Measurements from ENCODE around the gene GLS. TPM values are rescaled to one million over a fixed set of nuclear protein-coding genes. Genes with fewer than 3 reads are reported as not detected.
A peak's percentile ranks its signal among the peaks of the same experiment; 100 is the strongest.

Gene GLS
- total RNA-seq, 1 experiment from 2014 or later = 270 TPM

DNA sequence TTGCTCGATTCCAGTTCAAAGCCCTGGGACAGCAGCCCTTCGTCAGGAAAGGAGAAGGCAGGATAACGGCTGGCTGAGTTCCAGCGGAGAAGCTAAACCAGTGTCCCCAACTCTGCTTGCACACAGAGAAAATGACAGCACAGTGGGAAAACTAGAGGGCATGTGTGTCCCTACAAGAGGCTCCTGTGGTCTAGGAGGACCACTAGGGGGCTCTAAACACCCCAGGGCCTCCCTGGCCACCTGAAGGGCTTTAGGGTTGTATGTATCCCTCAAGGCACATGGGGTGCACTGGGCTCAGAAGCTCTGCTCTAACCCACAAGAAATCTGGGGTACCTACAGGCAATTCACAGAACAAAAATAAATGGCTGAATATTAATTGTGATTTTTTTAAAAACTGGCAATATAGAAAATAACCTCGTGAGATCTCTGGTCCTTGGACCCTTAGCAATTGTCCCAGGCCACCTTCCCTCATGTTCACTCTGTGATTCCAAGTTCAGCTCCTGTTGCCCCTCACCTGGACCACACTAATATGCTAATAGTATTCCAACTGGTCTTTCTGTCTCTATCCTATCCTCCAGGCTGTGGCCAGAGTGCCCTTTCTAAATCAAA lies 115.8 kb downstream of the GLS start:
- in situ Hi-C loops (cut with HindIII; ENCODE audit: low pct_unique_long_range_greater_than_20kb, low sequenced_read_pairs) = no loop called here

DNA sequence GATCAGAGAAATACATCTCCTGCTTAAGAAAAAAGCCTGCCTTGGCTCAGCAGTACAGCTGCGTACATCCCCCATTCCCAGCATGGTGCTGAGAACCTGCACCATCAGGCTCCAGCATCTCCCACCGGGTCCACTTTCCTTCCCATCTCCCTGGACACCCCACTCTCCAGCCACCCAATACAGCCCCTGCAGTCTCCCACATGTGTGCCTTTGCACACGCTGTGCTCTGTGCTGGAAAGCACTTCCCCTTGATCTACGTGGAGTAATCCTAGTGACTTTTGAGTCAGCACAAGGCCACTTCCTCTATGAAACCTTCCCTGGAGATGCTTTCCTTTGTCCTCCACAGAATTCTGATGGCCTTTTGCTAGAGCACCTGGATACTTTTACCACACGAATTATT lies 116.3 kb downstream of the GLS start:
- no peak for DNase-seq (ENCODE audit: low read depth)
- in situ Hi-C loops (cut with HindIII; ENCODE audit: low pct_unique_long_range_greater_than_20kb, low sequenced_read_pairs) = no loop called here

More for the DNA sequence above, 115.8 kb downstream of the GLS start:
- no peak for DNase-seq (ENCODE audit: low read depth)

DNA sequence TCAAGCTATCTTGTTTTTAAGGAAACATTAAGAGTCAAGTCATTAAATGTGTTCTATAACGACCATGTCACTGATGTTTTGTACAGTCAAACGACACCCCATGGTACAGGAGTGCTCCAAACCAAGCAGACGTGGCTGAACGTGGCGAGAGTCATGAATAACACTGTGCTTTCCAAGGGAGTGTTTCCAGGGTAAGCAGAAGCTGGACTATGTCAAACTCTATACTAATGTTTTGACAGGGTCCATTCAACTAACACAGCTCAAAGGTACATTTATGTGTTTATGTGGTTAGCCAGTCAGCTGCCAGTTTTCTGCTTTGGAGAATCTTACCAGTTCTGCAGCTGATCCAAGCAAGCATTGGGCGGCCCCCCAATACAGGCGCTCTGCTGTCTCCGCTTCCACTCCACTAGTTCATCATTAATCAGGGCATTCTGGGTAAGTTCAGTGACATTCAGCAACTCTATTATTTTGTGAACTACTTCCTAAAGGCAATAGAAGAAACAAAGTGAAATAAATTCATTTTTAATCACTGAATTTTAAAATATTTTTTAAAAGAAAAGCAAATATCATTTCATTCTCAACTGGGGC lies 117.0 kb downstream of the GLS start:
- in situ Hi-C loops (cut with HindIII; ENCODE audit: low pct_unique_long_range_greater_than_20kb, low sequenced_read_pairs) = no loop called here
- DNase-seq (ENCODE audit: low read depth) = no peak

DNA sequence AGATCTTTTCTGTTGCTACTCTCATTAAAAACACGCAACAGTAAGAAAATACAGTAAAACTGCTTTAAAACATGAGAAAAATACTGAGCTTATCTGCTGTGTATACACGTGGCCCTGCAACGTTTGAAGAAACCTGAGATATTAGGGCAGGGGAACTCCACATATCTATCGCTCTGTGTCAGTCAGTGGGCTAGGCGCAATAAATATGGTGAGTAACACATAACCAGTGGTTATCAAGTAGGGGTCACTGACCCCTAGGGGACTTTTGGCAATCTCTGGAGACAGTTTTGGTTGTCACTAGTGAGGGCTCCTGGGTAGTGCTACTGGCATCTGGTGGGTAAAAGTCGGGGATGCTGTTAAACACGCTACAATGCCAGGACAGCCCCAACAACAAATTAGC lies 118.4 kb downstream of the GLS start:
- in situ Hi-C loops (cut with HindIII; ENCODE audit: low pct_unique_long_range_greater_than_20kb, low sequenced_read_pairs) = no loop called here
- no peak for DNase-seq (ENCODE audit: low read depth)

DNA sequence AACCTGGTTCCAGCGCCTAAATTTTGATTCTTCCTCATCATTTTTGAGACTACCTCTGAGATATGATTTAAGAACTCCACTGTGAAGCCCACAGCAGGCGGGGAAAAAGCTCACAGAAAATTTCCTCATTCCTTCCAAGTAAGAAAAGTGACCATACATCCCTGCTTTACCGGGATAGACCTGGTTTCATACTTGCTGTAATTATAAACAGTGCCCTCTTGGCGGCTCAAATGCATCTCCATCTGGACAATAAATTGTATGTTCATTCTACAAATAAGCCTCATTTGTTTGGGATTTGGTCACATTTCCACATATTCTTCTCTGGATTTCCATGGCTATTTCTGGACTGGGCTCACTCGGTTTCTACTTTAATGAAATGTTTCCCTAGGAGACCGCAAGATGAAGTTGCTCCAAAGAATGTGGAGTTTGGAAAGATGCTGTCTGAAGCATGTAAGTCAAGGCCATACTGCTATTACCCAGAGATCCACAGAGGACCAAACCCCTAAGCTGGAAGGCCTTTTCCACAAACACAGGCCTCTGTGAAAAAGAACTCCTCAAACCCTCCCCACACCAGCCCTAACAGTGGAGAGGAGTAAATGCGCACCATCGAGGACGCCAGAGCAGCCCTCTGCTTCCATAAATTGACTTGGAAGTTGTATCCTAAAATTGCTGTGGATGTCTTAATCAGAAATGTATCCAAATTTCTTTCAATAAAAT lies 119.5 kb downstream of the GLS start:
- in situ Hi-C loops (cut with HindIII; ENCODE audit: low pct_unique_long_range_greater_than_20kb, low sequenced_read_pairs) = no loop called here
- DNase-seq (ENCODE audit: low read depth) = no peak

DNA sequence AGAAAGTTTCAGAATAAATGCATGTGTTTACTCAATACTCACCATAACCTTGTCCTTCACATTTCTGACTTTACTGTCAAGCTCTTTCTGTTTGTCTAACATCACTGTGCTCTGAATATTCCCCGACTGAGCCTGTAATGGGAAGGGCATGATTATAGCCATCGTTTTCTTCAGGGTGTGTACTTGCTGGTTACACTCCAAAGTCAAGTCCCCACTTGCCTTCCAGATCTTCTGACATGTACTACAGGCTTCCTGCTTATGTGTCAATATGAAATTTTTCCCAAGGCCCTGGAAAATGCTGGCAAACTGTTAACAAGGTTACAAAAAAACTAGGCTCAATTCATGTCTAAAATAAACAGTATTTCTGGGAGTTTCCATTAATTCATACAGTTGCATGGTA lies 120.4 kb downstream of the GLS start:
- in situ Hi-C loops (cut with HindIII; ENCODE audit: low pct_unique_long_range_greater_than_20kb, low sequenced_read_pairs) = no loop called here
- DNase-seq (ENCODE audit: low read depth) = no peak

DNA sequence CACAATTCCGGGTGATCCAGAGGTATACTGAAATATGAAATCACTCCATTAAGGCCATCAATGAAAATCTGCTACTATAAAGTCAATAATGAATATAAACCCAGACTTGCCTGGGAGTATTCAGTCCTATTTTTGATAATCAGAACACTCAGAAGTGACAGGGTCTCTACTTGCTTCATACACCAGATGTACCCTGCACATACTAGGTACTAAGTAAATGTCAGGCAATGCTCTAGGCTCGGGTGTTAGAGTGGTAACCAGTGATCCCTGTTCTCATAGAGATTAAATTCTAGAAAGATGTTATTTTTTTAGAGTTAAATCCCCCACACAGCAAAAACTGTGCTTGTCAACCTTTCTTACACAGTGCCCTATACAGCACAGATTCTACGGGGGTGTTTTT lies 121.0 kb downstream of the GLS start:
- DNase-seq (ENCODE audit: low read depth) = no peak
- in situ Hi-C loops (cut with HindIII; ENCODE audit: low pct_unique_long_range_greater_than_20kb, low sequenced_read_pairs) = no loop called here

DNA sequence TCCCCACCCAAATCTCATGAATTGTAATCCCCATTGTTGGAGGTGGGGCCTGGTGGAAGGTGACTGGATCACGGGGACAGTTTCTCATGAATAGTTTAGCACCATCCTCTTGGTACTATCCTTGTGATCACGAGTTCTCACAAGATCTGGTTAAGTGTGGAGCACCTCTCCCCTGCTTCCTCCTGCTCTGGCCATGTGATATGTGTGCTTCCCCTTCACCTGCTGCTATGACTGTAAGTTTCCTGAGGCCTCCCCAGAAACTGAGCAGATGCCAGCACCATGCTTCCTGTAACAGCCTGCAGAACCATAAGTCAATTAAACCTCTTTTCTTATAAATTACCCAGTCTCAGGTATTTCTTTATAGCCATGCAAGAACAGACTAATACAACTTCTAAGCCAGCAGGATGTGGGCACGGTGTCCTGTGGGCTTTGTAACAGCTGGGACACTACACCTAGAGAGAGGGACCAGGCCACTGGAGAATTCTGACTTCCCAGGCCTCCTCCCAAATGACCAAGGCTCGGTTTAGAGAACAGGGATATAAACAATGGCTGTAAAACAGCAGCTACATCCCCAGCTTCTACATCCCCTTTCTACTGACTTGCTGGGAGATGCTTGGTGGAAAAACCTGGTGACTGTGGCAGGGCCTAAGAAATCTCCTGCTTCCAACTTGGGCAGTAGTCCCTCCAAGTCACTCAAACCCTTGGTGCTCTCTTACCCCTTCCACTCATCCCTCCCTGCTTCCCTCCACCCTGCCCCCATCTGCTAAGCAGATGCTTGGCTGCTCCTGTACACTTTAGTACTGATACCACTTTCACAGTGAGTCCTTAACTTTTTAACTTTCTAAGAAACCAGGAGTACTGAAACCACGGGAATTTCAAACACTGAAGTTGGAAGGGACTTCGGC lies 123.0 kb downstream of the GLS start:
- DNase-seq (ENCODE audit: low read depth) = no peak
- in situ Hi-C loops (cut with HindIII; ENCODE audit: low pct_unique_long_range_greater_than_20kb, low sequenced_read_pairs) = no loop called here

DNA sequence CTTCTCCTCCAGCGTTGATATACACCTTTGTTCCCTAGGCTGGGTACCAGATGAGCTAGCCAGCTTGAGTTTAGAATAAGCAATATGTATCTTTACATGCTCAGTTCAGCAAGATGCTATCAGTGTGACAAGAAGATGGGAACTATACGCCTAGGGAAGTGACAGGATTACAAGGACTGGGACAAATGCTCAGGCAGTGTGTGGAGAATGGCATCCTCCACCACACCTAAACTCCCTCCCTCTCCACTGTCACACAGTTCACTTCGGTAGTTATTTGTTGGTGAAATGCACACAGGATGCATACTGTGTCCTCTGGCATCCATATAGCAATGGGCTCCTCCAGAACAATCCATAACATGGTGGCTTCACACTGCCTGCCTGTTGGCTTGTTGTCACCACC lies 125.7 kb downstream of the GLS start:
- in situ Hi-C loops (cut with HindIII; ENCODE audit: low pct_unique_long_range_greater_than_20kb, low sequenced_read_pairs) = no loop called here

DNA sequence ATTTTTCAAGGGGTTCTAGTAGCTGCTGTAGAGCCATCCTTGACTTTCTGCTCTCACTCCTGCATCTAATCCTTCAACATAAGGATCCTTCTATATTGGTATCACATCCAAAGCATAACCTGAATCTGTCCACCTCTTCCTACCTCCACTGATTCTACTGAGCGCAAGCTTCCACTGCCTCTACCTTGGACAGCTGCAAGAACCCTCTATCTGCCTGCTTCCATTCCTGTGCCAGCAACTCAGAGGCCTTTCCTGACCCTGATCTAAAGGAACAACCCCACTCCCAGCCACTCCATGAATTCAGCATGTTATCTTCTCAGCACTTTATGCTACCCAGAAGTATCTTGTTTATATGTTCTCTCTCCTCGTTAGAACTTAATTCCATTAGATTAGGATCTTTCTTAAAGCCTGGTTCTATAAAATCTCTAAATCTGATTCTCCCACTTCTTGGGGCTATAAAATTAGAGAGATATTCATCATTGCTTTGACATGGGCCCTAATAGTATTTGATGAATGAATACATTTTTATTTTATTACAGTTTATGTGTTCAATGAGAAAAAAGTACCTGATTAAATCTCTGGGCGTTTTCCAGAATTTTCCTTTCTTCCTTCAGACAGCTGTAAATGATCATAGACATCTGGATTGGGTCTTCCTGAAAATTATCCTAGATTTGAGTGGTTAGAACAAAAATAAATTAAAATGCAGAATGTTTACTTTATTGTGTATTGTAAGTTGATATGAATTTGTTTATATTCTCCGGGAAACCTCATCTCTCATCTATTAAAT lies 126.6 kb downstream of the GLS start:
- no peak for DNase-seq (ENCODE audit: low read depth)
- in situ Hi-C loops (cut with HindIII; ENCODE audit: low pct_unique_long_range_greater_than_20kb, low sequenced_read_pairs) = no loop called here

More for the DNA sequence above, 125.7 kb downstream of the GLS start:
- DNase-seq (ENCODE audit: low read depth) = no peak

DNA sequence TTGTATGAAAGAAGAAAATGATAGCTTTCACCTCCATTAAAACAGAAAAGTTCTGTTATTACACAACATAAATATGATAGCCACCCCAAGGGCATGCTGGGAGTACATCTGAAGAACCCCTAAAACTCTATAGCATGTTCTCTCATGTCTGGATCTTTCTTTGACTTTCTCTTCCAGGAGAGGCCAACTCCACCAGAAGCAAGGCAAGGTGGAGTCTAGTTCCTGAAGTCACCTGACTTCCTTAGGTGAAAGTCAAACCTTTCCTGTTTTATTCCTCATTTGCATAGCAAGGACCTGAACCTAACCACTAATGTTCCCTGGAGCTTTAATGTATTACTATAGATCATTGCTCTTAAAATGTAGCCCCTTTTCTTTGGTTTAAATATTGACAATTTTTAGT lies 127.7 kb downstream of the GLS start:
- DNase-seq (ENCODE audit: low read depth) = no peak
- in situ Hi-C loops (cut with HindIII; ENCODE audit: low pct_unique_long_range_greater_than_20kb, low sequenced_read_pairs) = no loop called here

DNA sequence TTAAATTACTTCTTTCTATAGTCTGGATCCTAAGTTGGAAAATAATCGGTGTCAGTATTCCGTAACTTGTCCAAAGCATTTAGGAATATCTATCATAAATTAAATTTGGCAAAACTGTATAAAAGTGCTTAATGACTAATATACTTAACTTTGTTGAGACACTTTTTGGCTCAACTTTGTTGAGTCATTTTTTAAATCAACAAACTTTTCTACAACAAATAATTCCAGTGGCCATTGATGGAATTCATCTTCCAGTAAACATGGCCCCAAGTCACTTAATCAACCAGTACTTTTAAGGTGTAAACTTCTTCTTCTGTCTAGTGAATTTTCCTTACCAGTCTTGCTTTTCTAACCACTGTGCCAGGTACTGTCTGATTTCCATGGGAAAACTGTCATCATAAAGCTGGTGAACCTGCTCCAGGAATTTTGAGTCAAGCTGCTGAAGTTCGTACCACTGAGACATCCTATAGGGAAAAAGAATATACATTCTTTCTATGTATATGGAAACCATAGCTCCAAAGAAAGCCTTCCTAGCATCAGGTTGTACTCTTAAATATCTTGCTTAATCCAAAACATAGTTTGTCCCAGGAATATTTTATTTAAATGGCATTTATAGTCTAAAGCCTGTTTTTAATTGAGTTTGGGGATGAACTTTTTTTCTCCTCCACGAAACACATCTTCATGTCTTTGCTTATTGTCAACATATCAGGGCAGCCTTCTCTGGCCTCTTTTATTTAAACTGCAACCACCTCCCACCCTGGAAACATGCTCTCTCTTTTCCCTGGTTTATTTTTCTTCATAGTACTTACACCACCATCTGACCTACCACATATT lies 129.1 kb downstream of the GLS start:
- DNase-seq (ENCODE audit: low read depth) = no peak
- in situ Hi-C loops (cut with HindIII; ENCODE audit: low pct_unique_long_range_greater_than_20kb, low sequenced_read_pairs) = no loop called here

DNA sequence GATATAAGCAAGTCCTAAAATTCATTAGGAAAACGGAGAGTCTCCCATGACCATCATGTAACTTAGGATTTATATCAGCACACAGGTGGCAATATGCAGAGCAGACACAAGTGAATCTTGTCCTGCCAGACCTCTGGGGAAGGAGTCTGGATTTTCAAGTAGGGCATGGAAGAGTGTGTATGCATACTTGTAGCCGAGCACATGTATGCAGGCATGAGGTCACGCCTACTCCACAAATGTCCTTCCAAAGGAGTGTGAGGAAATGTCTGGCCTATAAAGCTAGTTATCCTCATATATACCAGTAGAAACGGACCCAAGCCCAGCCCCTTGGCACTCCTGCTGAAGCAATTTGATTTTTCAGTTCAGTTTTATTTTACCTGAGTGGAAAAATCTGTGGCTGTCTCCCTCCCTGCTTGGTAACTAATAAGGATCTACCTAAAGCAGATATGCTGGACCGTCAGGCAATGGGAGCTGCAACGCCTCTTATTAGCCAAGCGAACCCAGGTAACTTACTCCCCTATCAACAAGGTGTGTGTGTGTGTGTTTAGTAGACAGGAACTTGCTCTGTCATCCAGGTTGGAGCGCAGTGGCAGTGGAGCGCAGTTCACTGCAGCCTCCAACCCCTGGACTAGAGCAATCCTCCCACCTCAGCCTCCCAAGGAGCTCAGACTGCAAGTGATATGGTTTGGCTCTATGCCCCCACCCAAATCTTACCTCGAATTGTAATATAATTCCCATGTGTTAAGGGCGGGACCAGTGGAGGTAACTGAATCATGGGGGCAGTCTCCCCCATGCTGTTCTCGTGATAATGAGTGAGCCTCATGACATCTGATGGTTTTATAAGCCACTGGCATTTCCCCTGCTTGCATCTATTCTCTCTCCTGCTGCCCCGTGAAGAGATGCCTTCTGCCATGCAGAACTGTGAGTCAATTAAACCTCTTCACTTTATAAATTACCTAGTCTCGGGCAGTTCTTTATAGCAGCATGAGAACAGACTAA lies 130.6 kb downstream of the GLS start:
- in situ Hi-C loops (cut with HindIII; ENCODE audit: low pct_unique_long_range_greater_than_20kb, low sequenced_read_pairs) = no loop called here
- peak; percentile 59 for DNase-seq (ENCODE audit: low read depth)

DNA sequence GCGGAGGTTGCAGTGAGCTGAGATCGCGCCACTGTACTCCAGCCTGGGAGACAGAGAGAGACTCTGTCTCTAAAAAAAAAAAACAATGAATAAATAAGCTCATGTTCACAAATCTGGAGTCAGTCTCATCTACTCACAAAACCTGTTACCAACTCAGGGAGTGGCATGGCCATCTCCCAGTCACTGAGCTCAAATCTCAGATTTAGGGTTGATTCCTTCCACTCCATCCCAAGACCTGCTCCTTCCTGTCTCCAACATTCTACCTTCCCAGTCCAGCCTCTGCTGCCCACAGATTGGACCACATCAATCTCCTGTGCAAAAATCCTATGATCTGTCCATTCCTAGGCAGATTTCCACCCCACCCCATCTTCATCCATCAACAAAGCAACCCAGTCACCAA lies 131.7 kb downstream of the GLS start:
- in situ Hi-C loops (cut with HindIII; ENCODE audit: low pct_unique_long_range_greater_than_20kb, low sequenced_read_pairs) = no loop called here

DNA sequence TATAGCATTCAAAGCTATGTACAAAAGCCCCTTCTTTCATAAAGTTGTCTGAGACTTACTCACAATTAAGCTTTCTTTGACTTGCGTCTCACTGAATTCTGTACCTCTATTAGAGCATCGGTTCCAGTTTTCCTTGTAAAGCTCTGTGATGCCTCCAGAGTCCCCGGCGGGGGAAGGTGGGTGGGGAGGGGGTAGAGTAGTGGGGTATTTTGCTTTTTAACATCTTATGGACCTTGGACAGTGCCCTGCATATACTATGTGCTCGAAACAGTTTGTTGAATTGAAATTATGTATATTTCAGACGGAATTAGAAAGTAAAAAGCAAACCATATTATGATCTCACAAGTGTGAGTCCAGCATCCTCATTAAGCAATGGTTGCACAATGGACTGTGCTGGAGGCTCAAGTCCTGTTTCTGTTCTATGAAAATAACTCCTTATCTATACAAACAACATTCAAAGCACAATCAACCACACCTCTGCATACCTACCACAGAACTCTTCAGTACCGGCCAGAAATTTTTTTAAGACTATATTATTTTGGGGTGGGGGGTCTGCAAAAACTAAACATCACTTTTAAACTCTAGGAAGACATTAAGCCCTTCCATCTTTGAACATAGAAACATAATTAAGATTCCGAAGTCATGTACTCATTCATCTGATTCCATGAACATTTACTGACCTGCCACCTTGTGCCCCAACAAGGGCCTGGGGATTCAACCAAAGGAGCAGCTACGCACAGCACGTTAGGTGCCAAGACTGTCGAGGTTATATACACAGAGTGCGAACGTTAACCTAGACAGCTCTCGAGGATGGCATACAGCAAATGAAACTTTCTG lies 132.4 kb downstream of the GLS start:
- DNase-seq (ENCODE audit: low read depth) = no peak
- in situ Hi-C loops (cut with HindIII; ENCODE audit: low pct_unique_long_range_greater_than_20kb, low sequenced_read_pairs) = no loop called here

More for the DNA sequence above, 131.7 kb downstream of the GLS start:
- DNase-seq (ENCODE audit: low read depth) = no peak

DNA sequence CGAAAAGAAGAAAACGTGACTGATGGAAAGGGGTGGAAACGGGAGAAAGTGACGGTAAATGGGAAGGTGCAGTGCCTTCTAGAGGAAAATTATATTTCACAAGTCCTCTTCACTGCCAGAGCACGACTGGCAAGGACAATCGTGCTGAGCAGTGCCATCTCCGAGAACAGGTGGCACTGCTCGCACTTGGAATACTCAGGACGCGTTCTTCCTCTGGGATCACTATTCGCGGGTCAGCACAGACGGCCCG lies 133.0 kb downstream of the GLS start:
- in situ Hi-C loops (cut with HindIII; ENCODE audit: low pct_unique_long_range_greater_than_20kb, low sequenced_read_pairs) = no loop called here
- no peak for DNase-seq (ENCODE audit: low read depth)

Measured in Caki2 (cell line).